ENCODE measurements around the gene SBK3. TPM values are rescaled to one million over a fixed set of nuclear protein-coding genes. Genes with fewer than 3 reads are reported as not detected.
"Not testable (repeated sequence)": the region's sequence is repeated elsewhere in the genome, so short reads cannot be mapped to it uniquely, and the experiment has no call there.

The SBK3 gene
- total RNA-seq, 2 donors from 2014 or later = not detected

DNA sequence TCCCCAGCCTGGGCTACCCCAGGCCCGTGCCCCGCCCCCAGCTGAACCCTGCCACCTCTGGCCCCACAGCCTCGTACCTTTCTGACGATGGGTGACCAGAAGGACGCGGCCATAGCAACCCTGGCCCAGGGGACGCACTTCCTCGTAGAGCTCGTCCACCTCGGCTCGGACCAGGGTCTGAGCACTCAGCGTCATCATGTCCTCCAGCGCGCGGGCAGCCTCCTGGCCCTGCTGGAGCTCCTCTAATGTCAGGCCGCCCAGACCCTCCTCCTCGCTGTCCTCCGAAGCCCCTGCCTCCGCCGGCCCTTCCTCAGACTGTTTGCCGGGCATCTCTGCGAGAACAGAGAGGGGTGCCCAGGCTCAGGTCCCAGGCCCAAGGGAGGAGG is 9.4 kb downstream of the SBK3 start:
- Histone ChIP-seq H3K27ac (no peak overlapping the region), H3K4me3 (no peak overlapping the region), H3K36me3 (no peaks in the 10 kb centered on the region), H3K9me3 (no peaks in the 10 kb centered on the region), H3K4me1 (ENCODE audit: control insufficient read depth in 1 of 2, low read depth in 2 of 2) (no peaks in the 10 kb centered on the region), H3K27me3 (replicated peaks; ENCODE audit: insufficient read depth) (no peaks in the 10 kb centered on the region)
- TF ChIP-seq, protein P1, sequence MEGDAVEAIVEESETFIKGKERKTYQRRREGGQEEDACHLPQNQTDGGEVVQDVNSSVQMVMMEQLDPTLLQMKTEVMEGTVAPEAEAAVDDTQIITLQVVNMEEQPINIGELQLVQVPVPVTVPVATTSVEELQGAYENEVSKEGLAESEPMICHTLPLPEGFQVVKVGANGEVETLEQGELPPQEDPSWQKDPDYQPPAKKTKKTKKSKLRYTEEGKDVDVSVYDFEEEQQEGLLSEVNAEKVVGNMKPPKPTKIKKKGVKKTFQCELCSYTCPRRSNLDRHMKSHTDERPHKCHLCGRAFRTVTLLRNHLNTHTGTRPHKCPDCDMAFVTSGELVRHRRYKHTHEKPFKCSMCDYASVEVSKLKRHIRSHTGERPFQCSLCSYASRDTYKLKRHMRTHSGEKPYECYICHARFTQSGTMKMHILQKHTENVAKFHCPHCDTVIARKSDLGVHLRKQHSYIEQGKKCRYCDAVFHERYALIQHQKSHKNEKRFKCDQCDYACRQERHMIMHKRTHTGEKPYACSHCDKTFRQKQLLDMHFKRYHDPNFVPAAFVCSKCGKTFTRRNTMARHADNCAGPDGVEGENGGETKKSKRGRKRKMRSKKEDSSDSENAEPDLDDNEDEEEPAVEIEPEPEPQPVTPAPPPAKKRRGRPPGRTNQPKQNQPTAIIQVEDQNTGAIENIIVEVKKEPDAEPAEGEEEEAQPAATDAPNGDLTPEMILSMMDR (IDR thresholded peaks at IDR 0.05) = no peak
- DNase-seq (ENCODE audit: low spot score) = no peak
- ATAC-seq (ENCODE audit: insufficient number of reproducible peaks, low FRiP score, low read depth) = no peak

DNA sequence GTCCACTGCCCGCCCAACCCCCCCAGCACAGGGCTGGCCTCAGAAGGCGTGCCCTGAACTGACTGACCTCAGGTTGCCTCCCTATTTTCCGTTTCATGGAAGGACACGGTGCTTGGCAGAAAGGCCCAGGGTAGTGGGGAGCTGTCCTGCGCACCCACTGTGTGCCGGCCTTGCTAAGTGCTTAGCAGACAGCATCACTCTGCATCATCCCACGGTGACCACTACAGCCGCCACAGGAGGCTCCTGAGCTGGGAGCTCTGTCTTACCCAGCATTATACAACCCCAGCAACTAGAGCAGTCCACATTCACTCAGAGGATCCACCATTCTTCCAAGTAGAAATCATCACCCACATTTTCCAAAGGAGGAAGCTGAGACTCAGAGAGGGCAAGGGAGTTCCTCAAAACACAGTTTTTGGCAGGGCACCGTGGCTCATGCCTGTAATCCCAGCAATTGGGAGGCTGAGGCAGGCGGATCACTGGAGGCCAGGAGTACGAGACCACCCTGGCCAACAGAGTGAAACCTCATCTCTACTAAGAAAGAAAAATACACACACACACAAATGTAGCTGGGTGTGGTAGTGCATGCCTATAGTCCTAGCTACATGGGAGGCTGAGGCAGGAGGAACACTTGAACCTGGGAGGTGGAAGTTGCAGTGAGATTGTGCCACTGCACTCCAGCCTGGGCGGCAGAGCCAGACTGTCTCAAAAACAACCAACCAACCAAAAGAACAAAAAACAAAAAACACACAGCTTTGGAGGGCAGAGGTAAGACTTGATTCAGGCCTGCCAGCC is 10.0 kb downstream of the SBK3 start:
- no peaks in the 10 kb centered on the region for H3K9me3 ChIP-seq
- no peaks in the 10 kb centered on the region for H3K27me3 ChIP-seq (replicated peaks; ENCODE audit: insufficient read depth)
- DNase-seq (ENCODE audit: low spot score) (no peak), ATAC-seq (ENCODE audit: insufficient number of reproducible peaks, low FRiP score, low read depth) (no peak)
- no peak overlapping the region for H3K4me3 ChIP-seq
- no peaks in the 10 kb centered on the region for H3K4me1 ChIP-seq (ENCODE audit: control insufficient read depth in 1 of 2, low read depth in 2 of 2)
- H3K36me3 ChIP-seq = no peaks in the 10 kb centered on the region
- TF ChIP-seq, protein P1 (IDR thresholded peaks at IDR 0.05) = no peak
- H3K27ac ChIP-seq = no peak overlapping the region

DNA sequence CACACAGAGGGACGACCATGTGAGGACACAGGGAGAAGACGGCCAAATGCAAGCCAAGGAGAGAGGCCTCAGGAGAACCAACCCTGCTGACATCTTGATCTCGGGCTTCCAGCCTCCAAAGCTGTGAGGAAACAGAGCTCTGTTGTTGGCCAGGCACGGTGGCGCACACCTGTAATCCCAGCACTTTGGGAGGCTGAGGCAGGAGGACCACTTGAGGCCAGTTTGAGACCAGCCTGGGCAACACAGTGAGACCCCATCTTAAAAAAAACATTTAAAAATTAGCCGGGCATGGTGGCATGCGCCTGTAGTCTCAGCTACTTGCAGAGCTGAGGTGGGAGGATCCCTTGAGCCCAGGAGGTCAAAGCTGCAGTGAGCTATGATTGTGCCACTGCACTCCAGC is 11.1 kb downstream of the SBK3 start:
- H3K27me3 ChIP-seq (replicated peaks; ENCODE audit: insufficient read depth); H3K9me3 ChIP-seq; DNase-seq (ENCODE audit: low spot score); H3K4me3 ChIP-seq; H3K36me3 ChIP-seq; H3K27ac ChIP-seq; H3K4me1 ChIP-seq (ENCODE audit: control insufficient read depth in 1 of 2, low read depth in 2 of 2); ATAC-seq (ENCODE audit: insufficient number of reproducible peaks, low FRiP score, low read depth): not testable (repeated sequence)

DNA sequence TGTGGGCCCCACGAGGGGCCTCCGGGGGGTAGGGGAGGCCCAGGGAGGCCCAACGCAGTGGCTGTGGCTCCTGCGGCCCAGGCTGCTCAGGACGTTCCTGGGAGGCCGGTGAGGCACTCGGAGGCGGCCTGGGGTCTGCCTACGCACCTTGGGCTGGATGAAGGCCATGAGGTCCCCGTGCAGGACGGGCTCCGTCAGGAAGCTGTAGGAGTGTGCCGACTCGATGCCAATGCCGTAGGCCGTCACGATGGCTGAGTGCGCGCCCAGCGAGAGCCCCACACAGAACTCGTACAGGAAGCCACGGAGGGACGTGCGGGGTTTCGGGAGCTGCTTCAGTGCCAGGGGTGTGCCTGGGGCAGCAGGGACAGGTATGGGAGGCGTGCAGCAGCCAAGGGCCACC is 14.3 kb downstream of the SBK3 start:
- TF ChIP-seq, protein P1 (IDR thresholded peaks at IDR 0.05) = no peak
- no peak for ATAC-seq (ENCODE audit: insufficient number of reproducible peaks, low FRiP score, low read depth)
- H3K4me3 ChIP-seq = no peak overlapping the region
- H3K36me3 ChIP-seq = no peaks in the 10 kb centered on the region
- no peaks in the 10 kb centered on the region for H3K4me1 ChIP-seq (ENCODE audit: control insufficient read depth in 1 of 2, low read depth in 2 of 2)
- no peaks in the 10 kb centered on the region for H3K27me3 ChIP-seq (replicated peaks; ENCODE audit: insufficient read depth)
- no peaks in the 10 kb centered on the region for H3K9me3 ChIP-seq
- H3K27ac ChIP-seq = no peak overlapping the region
- no peak for DNase-seq (ENCODE audit: low spot score)

DNA sequence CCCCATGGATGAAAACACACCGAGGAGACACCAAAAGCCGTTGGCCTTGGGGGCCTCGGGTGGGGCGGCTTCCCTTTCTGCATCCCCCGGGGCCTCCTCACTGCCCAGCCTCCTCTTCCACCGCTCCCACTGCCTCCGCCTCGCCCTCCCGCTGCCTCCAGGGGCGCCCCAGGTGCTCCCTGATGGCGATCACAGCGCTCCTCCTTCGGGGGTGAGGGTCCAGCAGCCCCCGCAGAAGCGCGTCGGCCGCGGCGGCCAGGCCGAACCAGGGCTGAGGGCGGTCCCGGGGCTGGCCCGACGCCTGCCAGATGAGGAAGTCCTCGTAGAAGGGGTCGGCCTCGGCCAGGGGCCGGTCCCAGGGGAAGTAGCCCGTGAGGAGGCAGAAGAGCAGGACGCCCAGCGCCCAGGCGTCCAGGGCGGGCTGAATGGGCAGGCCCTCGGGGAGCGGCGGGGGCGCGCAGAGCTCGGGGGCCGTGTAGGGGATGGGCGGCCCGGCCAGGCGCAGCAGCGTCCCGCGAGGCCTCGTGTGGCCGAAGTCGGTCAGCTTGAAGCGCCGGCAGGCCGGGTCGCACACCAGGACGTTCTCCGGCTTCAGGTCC is 15.6 kb downstream of the SBK3 start:
- TF ChIP-seq, protein P1 (IDR thresholded peaks at IDR 0.05) = no peak
- no peaks in the 10 kb centered on the region for H3K9me3 ChIP-seq
- no peaks in the 10 kb centered on the region for H3K27me3 ChIP-seq (replicated peaks; ENCODE audit: insufficient read depth)
- H3K27ac ChIP-seq = no peak overlapping the region
- DNase-seq (ENCODE audit: low spot score) (no peak), ATAC-seq (ENCODE audit: insufficient number of reproducible peaks, low FRiP score, low read depth) (no peak)
- H3K4me1 ChIP-seq (ENCODE audit: control insufficient read depth in 1 of 2, low read depth in 2 of 2) = no peaks in the 10 kb centered on the region
- no peaks in the 10 kb centered on the region for H3K36me3 ChIP-seq
- no peak overlapping the region for H3K4me3 ChIP-seq

Data from thoracic aorta (tissue), 2 donors.